NB4 (cell line): ENCODE measurements around the gene EIF2D.
A peak's percentile ranks its signal among the peaks of the same experiment; 100 is the strongest.

Experiments used
- DNase-seq: peaks from one replicate; pipeline ENCODE4 v3.0.0; 2010; ENCODE audit warnings: low read depth
- H3K4me3 ChIP-seq: one replicate; pipeline ENCODE4 v1.5.1; 2011; ENCODE audit warnings: mild to moderate bottlenecking, low read depth, low read length, moderate library complexity
- MYC ChIP-seq: IDR thresholded peaks from 2 replicates; pipeline ENCODE4 v1.6.1; 2011; ENCODE audit warnings: low read depth, low read length
- POLR2A ChIP-seq: IDR thresholded peaks from 2 replicates; pipeline ENCODE4 v1.6.1; 2011; ENCODE audit warnings: mild to moderate bottlenecking; ENCODE audit not compliant: insufficient read length; ENCODE audit errors: extremely low read depth
- TF ChIP-seq, protein P1 (sequence below): IDR thresholded peaks from 2 replicates; pipeline ENCODE4 v1.6.1; 2011; ENCODE audit warnings: low read depth, low read length
- TF ChIP-seq, protein P2 (sequence below): IDR thresholded peaks from one replicate; pipeline ENCODE4 v1.5.1; 2012; ENCODE audit warnings: low read depth, low read length

Gene EIF2D

DNA sequence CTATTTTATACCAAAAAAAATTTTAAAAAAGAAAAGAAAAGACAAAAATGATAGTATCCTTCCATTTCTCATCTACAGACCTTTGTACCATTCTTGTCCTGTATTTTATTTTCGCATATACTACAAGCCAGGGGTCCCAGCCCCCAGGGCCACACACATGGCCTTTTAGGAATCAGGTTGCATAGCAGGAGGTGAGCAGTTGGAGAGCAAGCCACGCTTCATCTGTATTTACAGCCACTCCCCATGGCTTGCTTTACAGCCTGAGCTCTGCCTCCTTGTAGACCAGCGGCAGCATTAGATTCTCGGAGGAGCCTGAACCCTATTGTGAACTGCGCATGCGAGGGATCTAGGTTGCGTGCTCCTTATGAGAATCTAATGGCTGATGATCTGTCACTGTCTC, 65.2 kb downstream of the EIF2D start:
- DNase-seq = no peak
- no peak overlapping the region for H3K4me3 ChIP-seq

DNA sequence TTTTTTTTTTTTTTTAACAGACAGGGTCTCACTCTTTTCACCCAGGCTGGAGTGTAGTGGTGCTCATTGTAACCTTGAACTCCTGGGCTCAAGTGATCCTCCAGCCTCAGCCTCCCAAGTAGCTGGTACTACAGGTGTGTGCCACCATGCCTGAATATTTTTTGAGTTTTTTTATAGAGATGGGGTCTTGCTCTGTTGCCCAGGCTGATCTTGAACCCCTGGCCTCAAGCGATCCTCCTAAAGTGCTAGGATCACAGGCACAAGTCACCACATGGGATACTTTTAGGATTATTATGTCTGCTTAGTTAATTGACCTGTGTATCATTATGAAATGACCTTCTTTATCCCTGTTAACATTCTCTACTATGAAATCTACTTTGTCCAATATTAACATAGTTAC, 66.9 kb downstream of the EIF2D start:
- TF ChIP-seq, protein P1, sequence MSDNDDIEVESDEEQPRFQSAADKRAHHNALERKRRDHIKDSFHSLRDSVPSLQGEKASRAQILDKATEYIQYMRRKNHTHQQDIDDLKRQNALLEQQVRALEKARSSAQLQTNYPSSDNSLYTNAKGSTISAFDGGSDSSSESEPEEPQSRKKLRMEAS = no peak
- TF ChIP-seq POLR2A = no peak
- TF ChIP-seq, protein P2, sequence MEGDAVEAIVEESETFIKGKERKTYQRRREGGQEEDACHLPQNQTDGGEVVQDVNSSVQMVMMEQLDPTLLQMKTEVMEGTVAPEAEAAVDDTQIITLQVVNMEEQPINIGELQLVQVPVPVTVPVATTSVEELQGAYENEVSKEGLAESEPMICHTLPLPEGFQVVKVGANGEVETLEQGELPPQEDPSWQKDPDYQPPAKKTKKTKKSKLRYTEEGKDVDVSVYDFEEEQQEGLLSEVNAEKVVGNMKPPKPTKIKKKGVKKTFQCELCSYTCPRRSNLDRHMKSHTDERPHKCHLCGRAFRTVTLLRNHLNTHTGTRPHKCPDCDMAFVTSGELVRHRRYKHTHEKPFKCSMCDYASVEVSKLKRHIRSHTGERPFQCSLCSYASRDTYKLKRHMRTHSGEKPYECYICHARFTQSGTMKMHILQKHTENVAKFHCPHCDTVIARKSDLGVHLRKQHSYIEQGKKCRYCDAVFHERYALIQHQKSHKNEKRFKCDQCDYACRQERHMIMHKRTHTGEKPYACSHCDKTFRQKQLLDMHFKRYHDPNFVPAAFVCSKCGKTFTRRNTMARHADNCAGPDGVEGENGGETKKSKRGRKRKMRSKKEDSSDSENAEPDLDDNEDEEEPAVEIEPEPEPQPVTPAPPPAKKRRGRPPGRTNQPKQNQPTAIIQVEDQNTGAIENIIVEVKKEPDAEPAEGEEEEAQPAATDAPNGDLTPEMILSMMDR = no peak
- TF ChIP-seq MYC = no peak
- H3K4me3 ChIP-seq = no peak overlapping the region
- no peak for DNase-seq

More for the DNA sequence above, 65.2 kb downstream of the EIF2D start:
- TF ChIP-seq MYC (no peak), POLR2A (no peak)
- TF ChIP-seq, protein P2 = no peak
- TF ChIP-seq, protein P1 = no peak

DNA sequence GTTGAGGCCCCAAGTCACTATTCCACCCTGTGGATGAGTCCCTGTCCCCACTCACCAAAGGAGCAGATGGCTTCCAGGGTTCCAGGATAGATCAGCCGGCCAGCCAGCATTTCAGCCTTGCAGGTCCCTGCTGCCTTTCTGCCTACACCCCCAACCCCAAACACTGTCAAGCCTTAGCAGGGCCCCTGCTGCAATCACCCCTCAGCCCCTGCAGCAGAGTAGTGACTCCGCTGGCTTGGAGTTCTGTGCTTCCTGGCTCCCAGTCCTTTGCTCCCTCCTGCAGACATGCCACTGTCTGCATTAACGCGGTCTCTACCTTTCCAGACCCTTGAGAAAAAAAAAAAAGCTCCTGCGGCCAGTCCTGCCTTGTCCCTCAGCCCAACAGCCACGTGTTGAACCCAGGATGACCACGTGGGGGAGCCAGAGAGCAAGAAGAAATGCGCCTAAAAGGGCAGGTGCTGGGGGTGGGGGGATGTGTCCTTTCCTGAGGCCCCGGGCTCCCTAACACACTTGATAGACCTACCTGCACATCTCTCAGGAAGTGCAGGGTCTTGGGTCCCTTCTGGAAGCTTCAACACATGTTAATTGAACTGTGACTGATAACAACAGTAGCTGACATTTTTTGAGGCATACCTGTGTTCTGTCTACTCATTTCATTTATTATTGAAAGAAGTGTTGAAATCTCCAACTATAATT, 67.6 kb downstream of the EIF2D start:
- DNase-seq = peak; percentile 77
- no peak overlapping the region for H3K4me3 ChIP-seq
- TF ChIP-seq, protein P1 = peak; percentile 100
- TF ChIP-seq POLR2A = no peak
- TF ChIP-seq, protein P2 = peak; percentile 68
- TF ChIP-seq MYC = peak; percentile 96
